Upper lobe of left lung (tissue), 4 donors: Measurements from ENCODE around the gene PDE7B.

Experiments used
- POLR2A ChIP-seq, 4 donors: fragments of 450-650 bp; IDR thresholded peaks; one replicate each; pipeline ENCODE4 v1.5.1; 2016 to 2017; ENCODE audit warnings: antibody characterized with exemption in 4 of 4, mild to moderate bottlenecking in 2 of 4
- TF ChIP-seq, protein P1 (sequence below), 6 experiments: fragments of 450-650 bp in 4 of 6; fragments of 200-600 bp in 2 of 6; sonication (generic) in 2 of 6; IDR thresholded peaks; one replicate each; pipeline ENCODE4 v1.5.1; 2016 to 2019; ENCODE audit warnings: antibody characterized with exemption in 6 of 6

GRCh38 chr6:136136274-136136673, 284.8 kb downstream of the PDE7B start:
- TF ChIP-seq, protein P1, sequence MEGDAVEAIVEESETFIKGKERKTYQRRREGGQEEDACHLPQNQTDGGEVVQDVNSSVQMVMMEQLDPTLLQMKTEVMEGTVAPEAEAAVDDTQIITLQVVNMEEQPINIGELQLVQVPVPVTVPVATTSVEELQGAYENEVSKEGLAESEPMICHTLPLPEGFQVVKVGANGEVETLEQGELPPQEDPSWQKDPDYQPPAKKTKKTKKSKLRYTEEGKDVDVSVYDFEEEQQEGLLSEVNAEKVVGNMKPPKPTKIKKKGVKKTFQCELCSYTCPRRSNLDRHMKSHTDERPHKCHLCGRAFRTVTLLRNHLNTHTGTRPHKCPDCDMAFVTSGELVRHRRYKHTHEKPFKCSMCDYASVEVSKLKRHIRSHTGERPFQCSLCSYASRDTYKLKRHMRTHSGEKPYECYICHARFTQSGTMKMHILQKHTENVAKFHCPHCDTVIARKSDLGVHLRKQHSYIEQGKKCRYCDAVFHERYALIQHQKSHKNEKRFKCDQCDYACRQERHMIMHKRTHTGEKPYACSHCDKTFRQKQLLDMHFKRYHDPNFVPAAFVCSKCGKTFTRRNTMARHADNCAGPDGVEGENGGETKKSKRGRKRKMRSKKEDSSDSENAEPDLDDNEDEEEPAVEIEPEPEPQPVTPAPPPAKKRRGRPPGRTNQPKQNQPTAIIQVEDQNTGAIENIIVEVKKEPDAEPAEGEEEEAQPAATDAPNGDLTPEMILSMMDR (IDR thresholded peaks at IDR 0.05), result no peak
- TF ChIP-seq POLR2A (IDR thresholded peaks at IDR 0.05), result no peak
